Epithelial cell of esophagus (primary cell): ENCODE results near the gene PARN.
"Not testable (repeated sequence)": the region's sequence is repeated elsewhere in the genome, so short reads cannot be mapped to it uniquely, and the experiment has no call there.

Experiments
- DNase-seq: peaks from one replicate; pipeline ENCODE4 v3.0.0; 2010; ENCODE audit warnings: low read depth
- H3K4me3 ChIP-seq: 2 replicates; pipeline ENCODE4 v1.5.1; 2011; ENCODE audit warnings: mild to moderate bottlenecking, low read length, control low read depth
- TF ChIP-seq, protein P1 (sequence below): IDR thresholded peaks from 2 replicates; pipeline ENCODE4 v1.5.1; 2011; ENCODE audit warnings: low read depth, mild to moderate bottlenecking, low read length, control low read depth, inconsistent platforms; ENCODE audit not compliant: insufficient read depth; ENCODE audit errors: missing control alignments

The PARN gene

DNA sequence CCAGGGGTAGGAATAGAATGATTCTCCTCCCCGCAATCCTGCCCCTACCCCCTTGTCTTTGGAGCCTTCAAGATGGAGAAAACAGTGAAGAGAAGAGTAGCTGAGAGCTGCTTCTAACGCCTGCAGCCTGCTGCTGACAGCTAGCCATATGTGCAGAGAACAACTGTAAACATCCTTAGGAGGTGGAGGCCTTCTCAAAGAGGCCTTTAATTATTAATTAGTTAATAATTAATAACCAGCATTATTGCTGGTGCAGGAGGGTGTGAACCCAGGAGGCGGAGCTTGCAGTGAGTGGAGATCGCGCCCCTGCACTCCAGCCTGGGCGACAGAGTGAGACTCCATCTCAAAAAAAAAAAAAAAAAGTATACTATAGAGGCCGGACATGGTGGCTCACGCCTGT lies 11.1 kb upstream of the PARN start:
- no peak for DNase-seq
- TF ChIP-seq, protein P1, sequence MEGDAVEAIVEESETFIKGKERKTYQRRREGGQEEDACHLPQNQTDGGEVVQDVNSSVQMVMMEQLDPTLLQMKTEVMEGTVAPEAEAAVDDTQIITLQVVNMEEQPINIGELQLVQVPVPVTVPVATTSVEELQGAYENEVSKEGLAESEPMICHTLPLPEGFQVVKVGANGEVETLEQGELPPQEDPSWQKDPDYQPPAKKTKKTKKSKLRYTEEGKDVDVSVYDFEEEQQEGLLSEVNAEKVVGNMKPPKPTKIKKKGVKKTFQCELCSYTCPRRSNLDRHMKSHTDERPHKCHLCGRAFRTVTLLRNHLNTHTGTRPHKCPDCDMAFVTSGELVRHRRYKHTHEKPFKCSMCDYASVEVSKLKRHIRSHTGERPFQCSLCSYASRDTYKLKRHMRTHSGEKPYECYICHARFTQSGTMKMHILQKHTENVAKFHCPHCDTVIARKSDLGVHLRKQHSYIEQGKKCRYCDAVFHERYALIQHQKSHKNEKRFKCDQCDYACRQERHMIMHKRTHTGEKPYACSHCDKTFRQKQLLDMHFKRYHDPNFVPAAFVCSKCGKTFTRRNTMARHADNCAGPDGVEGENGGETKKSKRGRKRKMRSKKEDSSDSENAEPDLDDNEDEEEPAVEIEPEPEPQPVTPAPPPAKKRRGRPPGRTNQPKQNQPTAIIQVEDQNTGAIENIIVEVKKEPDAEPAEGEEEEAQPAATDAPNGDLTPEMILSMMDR, result no peak
- H3K4me3 ChIP-seq, result no peak overlapping the region

DNA sequence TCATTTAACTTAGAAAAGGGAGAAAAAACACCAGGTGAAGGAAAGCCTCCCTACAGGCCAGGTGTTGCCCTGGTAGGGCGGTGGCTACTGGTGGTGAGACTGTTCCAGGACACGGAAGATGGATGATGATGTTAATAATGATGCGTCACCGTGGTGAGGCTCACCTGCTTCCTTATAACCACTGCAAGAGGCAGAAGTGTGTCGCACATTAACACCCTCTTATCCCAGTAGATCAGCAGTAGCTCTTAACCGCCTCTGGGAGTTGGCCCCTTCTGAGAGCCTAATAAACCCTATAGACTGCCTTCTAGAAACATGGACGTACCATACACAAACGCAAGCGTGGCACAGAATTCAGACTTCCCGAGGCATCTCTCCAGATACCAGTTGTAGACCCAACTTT lies 10.5 kb upstream of the PARN start:
- TF ChIP-seq, protein P1, result no peak
- H3K4me3 ChIP-seq, result no peak overlapping the region
- peak; percentile 64 for DNase-seq

DNA sequence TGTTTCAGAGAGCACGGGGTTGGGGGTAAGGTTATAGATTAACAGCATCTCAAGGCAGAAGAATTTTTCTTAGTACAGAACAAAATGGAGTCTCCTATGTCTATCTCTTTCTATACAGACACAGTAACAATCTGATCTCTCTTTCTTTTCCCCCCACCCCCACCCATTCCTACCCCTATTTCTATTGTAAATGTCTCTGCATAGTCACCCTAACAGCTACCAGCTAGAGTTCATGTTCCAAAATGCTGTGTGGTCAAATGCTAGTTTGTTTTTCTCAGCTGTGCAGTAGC lies 6.8 kb upstream of the PARN start:
- not testable (repeated sequence) for DNase-seq, H3K4me3 ChIP-seq

DNA sequence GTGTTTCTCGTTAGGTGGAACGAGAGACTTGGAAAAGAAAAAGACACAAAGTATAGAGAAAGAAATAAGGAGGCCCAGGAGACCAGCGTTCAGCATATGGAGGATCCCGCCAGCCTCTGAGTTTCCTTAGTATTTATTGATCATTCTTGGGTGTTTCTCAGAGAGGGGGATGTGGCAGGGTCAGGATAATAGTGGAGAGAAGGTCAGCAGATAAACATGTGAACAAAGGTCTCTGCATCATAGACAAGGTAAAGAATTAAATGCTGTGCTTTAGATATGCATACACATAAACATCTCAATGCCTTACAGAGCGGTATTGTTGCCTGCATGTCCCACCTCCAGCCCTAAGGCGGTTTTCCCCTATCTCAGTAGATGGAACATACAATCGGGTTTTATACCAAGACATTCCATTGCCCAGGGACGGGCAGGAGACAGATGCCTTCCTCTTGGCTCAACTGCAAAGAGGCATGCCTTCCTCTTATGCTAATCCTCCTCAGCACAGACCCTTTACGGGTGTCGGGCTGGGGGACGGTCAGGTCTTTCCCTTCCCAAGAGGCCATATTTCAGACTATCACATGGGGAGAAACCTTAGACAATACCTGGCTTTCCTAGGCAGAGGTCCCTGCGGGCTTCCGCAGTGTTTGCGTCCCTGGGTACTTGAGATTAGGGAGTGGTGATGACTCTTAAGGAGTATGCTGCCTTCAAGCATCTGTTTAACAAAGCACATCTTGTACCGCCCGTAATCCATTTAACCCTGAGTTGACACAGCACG lies 6.3 kb upstream of the PARN start:
- DNase-seq, H3K4me3 ChIP-seq: not testable (repeated sequence)

DNA sequence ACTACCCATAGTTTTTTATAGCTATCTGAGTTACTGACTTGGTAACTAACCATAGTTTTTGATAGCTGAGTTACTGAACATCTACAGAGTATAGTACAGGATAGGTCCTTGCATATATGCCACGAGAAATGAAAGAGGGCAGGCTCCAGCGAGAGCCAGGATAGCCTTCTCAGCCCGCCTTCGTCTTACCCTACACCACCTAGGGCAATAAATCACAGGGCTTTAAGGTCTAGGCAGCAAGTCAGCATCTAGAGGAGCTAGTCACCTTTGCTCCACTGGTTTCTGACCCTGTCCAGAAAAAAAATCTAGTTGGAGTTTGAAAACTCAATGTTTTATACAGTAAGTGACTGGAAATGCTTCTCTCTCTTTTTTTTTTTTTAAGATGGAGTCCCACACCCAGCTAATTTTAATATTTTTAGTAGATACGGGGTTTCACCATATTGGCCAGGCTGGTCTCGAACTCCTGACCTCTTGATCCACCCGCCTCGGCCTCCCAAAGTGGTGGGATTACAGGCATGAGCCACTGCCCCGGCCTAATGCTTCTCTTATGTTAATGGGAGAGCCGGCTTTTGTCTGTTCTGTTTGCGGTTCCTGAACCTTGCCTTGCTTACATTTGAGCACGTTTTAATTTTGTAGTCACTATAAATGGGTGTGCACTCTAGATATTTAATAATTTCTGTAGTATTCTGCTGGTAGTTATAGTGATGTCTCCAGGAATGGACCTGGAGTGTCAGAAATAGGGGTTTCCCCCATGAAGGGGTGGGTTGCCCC lies 5.5 kb upstream of the PARN start:
- TF ChIP-seq, protein P1, result no peak
- no peak for DNase-seq
- H3K4me3 ChIP-seq, result no peak overlapping the region

DNA sequence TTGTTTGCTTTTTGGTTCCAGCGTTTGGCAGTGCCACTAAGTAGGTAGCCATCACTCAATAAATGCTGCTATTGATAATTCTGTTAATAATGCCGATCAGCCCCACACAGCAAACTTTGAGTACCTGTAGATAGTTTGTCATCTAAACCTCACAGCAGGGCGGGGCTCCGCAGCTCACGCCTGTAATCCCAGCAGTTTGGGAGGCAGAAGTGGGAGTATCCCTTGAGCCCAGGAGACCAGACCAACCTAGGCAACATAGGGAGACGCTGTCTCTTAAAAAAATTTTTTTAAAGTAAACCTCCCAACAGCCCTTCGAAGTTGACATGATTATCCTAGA lies 4.3 kb upstream of the PARN start:
- TF ChIP-seq, protein P1, result no peak
- DNase-seq, result no peak
- peak overlapping the region; percentile 84 for H3K4me3 ChIP-seq

DNA sequence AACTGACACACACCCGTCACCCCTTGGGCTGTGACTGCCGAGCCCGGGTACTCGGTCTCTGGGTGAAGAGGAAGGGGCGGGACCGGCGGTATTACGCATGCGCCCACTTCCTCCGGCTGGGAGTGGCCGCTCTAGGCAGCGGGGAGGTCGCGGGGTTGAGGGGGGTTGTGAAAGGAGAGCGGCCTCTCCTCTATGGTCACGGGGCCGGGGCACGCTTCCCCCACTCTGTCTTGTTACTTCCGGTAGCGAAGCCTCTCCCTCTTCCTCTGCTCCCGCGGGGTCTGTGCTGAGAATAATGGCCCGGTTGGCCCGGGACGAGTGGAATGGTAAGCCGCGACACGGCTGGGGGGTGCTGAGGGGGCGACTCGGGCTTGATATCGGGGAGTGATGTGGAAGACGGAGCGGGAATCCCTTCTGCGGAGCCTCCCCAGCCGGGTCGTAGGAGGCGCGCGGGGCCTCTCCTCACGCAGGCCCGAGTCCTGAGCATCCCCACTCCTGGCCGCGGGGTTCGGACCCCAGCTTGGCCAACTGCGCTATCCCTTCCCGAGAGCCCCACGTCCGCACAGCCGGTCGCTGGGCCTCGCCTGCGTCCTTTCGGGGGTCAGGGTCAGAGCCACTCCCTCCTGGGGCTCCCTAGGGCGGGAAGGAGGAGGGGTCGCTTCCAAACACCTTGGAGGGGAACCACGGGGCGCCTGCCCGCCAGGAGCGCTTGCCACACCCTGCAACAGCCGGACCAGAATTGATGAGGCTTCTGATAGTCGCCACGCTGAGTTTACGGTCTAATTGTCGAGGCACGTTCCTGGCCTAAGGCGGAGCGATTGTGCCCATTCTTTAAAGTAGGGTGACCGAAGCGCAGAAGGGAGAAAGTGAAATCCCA lies 2.9 kb upstream of the PARN start, which contains the start of gene BFAR:
TSS of gene BFAR (plus strand) at position 259 of the 877 bp plus-strand sequence. CDS start 11,396 bp downstream, outside the sequence.
- peak; percentile 96 for DNase-seq
- H3K4me3 ChIP-seq, result peak within 1 kb of the TSS; percentile 84
- TF ChIP-seq, protein P1, result no peak

DNA sequence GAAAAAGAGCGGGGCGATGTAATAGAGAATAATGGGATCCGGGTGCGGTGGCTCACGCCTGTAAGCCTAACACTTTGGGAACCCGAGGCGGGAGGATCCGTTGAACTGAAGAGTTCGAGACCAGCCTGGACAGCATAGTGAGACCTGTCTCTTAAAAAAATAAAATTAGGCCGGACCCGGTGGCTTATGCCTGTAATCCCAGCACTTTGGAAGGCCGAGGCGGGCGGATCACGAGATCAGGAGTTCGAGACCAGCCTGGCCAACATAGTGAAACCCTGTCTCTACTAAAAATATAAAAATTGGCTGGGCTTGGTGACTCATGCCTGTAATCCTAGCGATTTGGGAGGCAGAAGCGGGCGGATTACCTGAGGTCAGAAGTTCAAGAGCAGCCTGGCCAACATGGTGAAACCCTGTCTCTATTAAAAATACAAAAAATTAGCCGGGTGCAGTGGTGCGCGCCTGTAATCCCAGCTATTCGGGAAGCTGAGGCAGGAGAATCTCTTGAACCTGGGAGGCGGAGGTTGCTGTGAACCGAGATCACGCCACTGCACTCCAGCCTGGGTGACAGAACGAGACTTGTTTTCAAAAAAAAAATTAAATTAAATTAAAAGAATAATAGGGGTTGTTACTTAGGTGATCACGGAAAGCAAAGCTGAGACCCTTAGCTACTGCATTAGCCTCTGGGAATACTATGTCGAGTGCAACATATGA lies 715 bp upstream of the PARN start:
- peak overlapping the region; percentile 25 for H3K4me3 ChIP-seq

More for the DNA sequence above, 715 bp upstream of the PARN start:
- not testable (repeated sequence) for DNase-seq
